Caco-2 (cell line): ENCODE data around the gene ZIC1. TPM values are rescaled to one million over a fixed set of nuclear protein-coding genes. Genes with fewer than 3 reads are reported as not detected.

ENCODE experiments used
- BruUV-seq: library from RNA; stranded (reverse); fragments of 400-500 nt; replicated peaks from 2 replicates; lab custom pipeline; 2021; lab: Mats Ljungman, UMichigan
- CTCF ChIA-PET: fragments of 300-600 bp; sonication (Branson Sonifier 250); formaldehyde crosslinking; loops from one replicate; lab custom pipeline; 2022; ENCODE audit warnings: antibody characterized with exemption; lab: Charles Lee
- POLR2A ChIA-PET: fragments of 300-600 bp; sonication (Branson Sonifier 250); formaldehyde crosslinking; loops from one replicate; lab custom pipeline; 2022; ENCODE audit warnings: antibody characterized with exemption; lab: Charles Lee
- DNase-seq, 2 experiments: peaks; one replicate each; pipeline versions ENCODE4 v3.0.0 to v3.0.0-alpha.2; 2020 to 2022
- H3K27me3 ChIP-seq: replicated peaks from 2 replicates; pipeline ENCODE4 v1.6.0; 2011; ENCODE audit warnings: low read length; ENCODE audit not compliant: control insufficient read depth, insufficient read depth
- H3K36me3 ChIP-seq: 2 replicates; pipeline ENCODE4 v1.5.1; 2011; ENCODE audit warnings: low read length; ENCODE audit not compliant: control insufficient read depth, insufficient read depth
- H3K4me1 ChIP-seq: fragments of 250-450 bp; sonication (Bioruptor Pico); 2 replicates; pipeline ENCODE4 v1.5.1; 2020; ENCODE audit warnings: mild to moderate bottlenecking
- H3K4me3 ChIP-seq: 2 replicates; pipeline ENCODE4 v1.5.1; 2011; ENCODE audit warnings: low read depth, mild to moderate bottlenecking, control low read depth, low read length
- H3K9me3 ChIP-seq: fragments of 250-450 bp; sonication (Bioruptor Pico); 2 replicates; pipeline ENCODE4 v1.5.1; 2020; ENCODE audit warnings: mild to moderate bottlenecking, moderate library complexity
- H3K27ac Mint-ChIP-seq: one replicate; pipeline ENCODE4 v1.8.0; 2022; ENCODE audit warnings: mixed read lengths; ENCODE audit not compliant: unreplicated experiment
- H3K27me3 Mint-ChIP-seq: one replicate; pipeline ENCODE4 v1.8.0; 2022; ENCODE audit warnings: mixed read lengths; ENCODE audit not compliant: insufficient read depth, unreplicated experiment
- H3K36me3 Mint-ChIP-seq: one replicate; pipeline ENCODE4 v1.8.0; 2022; ENCODE audit warnings: mild to moderate bottlenecking, mixed read lengths; ENCODE audit not compliant: insufficient read depth, unreplicated experiment
- H3K4me1 Mint-ChIP-seq: one replicate; pipeline ENCODE4 v1.8.0; 2022; ENCODE audit warnings: low read depth, mixed read lengths; ENCODE audit not compliant: unreplicated experiment
- H3K4me3 Mint-ChIP-seq: one replicate; pipeline ENCODE4 v1.8.0; 2022; ENCODE audit warnings: mild to moderate bottlenecking, moderate library complexity, mixed read lengths; ENCODE audit not compliant: unreplicated experiment
- H3K9me3 Mint-ChIP-seq: one replicate; pipeline ENCODE4 v1.8.0; 2022; ENCODE audit warnings: mixed read lengths; ENCODE audit not compliant: unreplicated experiment
- intact Hi-C: fragments of 100-400 bp; cut with micrococcal nuclease; formaldehyde crosslinking; loops from one replicate; pipeline ENCODE4 v1.10.0; 2022; ENCODE audit not compliant: unreplicated experiment
- total RNA-seq: library from RNA; stranded (reverse); gene quantifications from 2 replicates; pipeline ENCODE4 v1.2.3, GENCODE V29; 2022
- TF ChIP-seq, protein P1 (sequence below), 2 experiments: fragments of 200-600 bp in 1 of 2; IDR thresholded peaks; 1 replicate in 1 of 2; 2 replicates in 1 of 2; pipeline versions ENCODE4 v1.5.1 to v1.8.0; 2011 to 2022; ENCODE audit warnings: antibody characterized with exemption in 1 of 2, control low read depth in 1 of 2, inconsistent platforms in 1 of 2, low read depth in 1 of 2, low read length in 1 of 2, mild to moderate bottlenecking in 1 of 2, moderate library complexity in 1 of 2; ENCODE audit not compliant: insufficient read depth in 1 of 2, severe bottlenecking in 1 of 2, unreplicated experiment in 1 of 2

ZIC1 gene
- total RNA-seq, 1 experiment from 2014 or later = not detected

DNA sequence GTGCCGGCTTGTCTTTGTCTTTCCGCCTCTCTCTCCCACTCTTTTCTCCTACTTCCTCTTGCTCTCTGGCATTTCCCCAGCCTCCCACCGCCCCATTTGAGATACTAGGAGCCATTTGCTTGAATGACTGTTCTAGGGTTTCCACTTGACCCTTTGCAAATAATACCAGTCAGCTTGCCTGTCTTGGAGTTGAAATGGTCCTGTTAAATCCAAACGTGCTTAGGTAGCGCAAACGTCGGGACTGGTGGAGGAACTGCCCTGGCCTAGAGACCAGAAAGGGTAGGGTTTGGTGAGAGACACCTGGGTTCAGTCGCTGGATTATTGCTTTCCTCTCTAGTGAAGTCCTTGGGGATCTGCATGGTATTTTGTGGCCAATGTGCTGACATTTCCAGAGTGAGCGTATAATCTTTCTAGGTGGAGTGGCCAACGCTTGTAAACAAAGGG, 10.6 kb downstream of the ZIC1 start:
- CTCF ChIA-PET = no interaction called here
- no peaks in the 10 kb centered on the region for H3K36me3 Mint-ChIP-seq
- no peaks in the 10 kb centered on the region for H3K4me1 ChIP-seq
- POLR2A ChIA-PET = no interaction called here
- H3K9me3 ChIP-seq = no peaks in the 10 kb centered on the region
- BruUV-seq = no TSS peak
- H3K27me3 Mint-ChIP-seq = no peaks in the 10 kb centered on the region
- H3K27me3 ChIP-seq = no peaks in the 10 kb centered on the region
- H3K36me3 ChIP-seq = no peaks in the 10 kb centered on the region
- TF ChIP-seq, protein P1, sequence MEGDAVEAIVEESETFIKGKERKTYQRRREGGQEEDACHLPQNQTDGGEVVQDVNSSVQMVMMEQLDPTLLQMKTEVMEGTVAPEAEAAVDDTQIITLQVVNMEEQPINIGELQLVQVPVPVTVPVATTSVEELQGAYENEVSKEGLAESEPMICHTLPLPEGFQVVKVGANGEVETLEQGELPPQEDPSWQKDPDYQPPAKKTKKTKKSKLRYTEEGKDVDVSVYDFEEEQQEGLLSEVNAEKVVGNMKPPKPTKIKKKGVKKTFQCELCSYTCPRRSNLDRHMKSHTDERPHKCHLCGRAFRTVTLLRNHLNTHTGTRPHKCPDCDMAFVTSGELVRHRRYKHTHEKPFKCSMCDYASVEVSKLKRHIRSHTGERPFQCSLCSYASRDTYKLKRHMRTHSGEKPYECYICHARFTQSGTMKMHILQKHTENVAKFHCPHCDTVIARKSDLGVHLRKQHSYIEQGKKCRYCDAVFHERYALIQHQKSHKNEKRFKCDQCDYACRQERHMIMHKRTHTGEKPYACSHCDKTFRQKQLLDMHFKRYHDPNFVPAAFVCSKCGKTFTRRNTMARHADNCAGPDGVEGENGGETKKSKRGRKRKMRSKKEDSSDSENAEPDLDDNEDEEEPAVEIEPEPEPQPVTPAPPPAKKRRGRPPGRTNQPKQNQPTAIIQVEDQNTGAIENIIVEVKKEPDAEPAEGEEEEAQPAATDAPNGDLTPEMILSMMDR (IDR thresholded peaks at IDR 0.05; ENCODE audit: insufficient read depth in 1 of 2, low read depth in 1 of 2, low read length in 1 of 2, severe bottlenecking in 1 of 2, unreplicated experiment in 1 of 2) = no peak
- intact Hi-C loops = no loop called here
- no peak overlapping the region for H3K4me3 ChIP-seq
- DNase-seq = no peak
- no peak overlapping the region for H3K27ac Mint-ChIP-seq
- H3K4me1 Mint-ChIP-seq = no peaks in the 10 kb centered on the region
- no peaks in the 10 kb centered on the region for H3K9me3 Mint-ChIP-seq
- no peak overlapping the region for H3K4me3 Mint-ChIP-seq

DNA sequence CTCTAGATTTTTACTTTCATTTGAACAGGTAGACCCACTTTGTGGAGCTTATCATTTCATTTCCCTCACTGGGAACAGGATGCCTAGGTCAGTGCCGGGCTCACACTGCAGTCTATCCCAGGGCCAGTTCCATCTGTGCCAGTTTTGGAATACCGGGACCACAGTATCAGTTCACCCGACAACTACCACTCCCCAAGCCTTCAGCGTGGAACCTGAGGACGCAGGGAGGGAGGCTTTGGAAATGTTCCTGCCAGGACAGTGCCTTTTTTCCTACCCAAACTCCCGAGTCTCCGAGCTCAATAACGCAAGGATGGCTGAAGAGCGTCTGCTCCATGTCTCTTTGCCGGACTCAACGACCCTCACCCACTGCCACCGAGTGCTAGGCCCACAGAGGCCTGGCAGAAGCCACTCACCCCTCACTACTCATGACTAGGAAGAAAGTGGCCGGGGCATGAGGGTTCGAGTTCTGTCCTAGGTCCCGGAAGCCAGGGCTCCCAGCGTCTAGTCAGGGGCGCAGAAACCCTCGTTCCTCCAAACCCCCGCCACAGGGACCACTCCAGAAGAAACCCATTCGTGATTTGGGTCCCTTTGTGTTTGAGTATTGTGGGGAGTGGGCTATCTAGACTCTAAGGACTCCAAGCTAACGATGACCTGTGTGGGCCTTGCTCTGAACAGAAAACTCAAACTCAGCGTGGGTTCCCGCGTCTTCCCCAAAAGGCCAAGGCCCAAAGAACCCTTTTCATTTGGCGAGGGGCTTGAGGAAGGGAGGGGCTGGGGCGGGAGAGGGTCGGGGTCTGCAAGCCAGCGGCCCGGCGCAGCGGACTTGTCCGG, 11.4 kb downstream of the ZIC1 start:
- H3K9me3 Mint-ChIP-seq = no peaks in the 10 kb centered on the region
- no peaks in the 10 kb centered on the region for H3K27me3 Mint-ChIP-seq
- no peak overlapping the region for H3K4me3 Mint-ChIP-seq
- intact Hi-C loops = no loop called here
- H3K27ac Mint-ChIP-seq = no peak overlapping the region
- TF ChIP-seq, protein P1 (IDR thresholded peaks at IDR 0.05; ENCODE audit: insufficient read depth in 1 of 2, low read depth in 1 of 2, low read length in 1 of 2, severe bottlenecking in 1 of 2, unreplicated experiment in 1 of 2) = no peak
- no peaks in the 10 kb centered on the region for H3K4me1 ChIP-seq
- no peaks in the 10 kb centered on the region for H3K36me3 ChIP-seq
- DNase-seq = no peak
- ChIA-PET CTCF (no interaction called here), POLR2A (no interaction called here)
- H3K4me3 ChIP-seq = no peak overlapping the region
- no peaks in the 10 kb centered on the region for H3K27me3 ChIP-seq
- no TSS peak for BruUV-seq
- no peaks in the 10 kb centered on the region for H3K36me3 Mint-ChIP-seq
- H3K4me1 Mint-ChIP-seq = no peaks in the 10 kb centered on the region
- H3K9me3 ChIP-seq = no peaks in the 10 kb centered on the region

DNA sequence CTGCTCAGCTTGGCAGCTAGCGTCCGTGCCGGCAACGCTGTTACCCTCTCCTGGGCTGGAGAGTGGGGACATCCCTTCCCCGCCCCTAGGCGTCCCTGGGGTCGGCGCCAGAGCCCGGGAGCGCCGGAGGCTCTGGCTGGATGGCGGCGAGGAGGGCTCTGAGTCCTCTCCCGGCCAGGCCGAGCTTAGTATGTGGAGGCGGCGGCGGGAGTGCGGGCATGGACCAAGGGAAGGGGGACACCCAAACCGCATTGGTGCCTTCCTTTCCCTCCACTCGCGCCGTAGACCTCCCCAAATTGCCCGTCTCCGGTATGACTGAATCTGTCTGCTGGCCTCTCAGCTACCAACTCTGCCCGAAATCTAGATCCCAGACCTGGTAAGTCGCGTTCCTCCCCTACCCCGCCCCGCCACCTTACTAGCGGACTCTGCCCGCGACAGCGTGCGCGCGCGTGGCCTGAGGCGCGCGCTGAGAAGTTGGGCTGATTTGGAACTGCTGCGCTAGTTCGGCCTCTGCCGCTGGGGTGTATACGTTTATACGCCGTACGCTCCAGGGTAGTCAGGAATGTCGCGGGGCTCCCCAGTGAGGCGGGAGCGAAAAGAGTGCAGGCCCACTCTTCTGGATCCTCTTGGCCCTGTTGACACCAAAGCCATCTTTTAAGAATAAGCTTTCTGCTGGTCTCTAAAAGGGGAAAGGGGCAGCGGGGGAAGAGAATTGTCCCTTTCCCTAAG, 12.2 kb downstream of the ZIC1 start:
- intact Hi-C loops = no loop called here
- Histone ChIP-seq H3K4me3 (no peak overlapping the region), H3K27me3 (no peaks in the 10 kb centered on the region), H3K36me3 (no peaks in the 10 kb centered on the region), H3K4me1 (no peaks in the 10 kb centered on the region), H3K9me3 (no peaks in the 10 kb centered on the region)
- Mint-ChIP-seq H3K4me1 (no peaks in the 10 kb centered on the region), H3K27ac (no peak overlapping the region), H3K9me3 (no peaks in the 10 kb centered on the region), H3K4me3 (no peak overlapping the region), H3K27me3 (no peaks in the 10 kb centered on the region), H3K36me3 (no peaks in the 10 kb centered on the region)
- CTCF ChIA-PET = no interaction called here
- no TSS peak for BruUV-seq
- POLR2A ChIA-PET = no interaction called here
- TF ChIP-seq, protein P1 (IDR thresholded peaks at IDR 0.05; ENCODE audit: insufficient read depth in 1 of 2, low read depth in 1 of 2, low read length in 1 of 2, severe bottlenecking in 1 of 2, unreplicated experiment in 1 of 2) = no peak
- no peak for DNase-seq
